NCI-H2107 treated with DMSO at 0.1 percent for 48 hours (cell line): ENCODE results near the gene ADORA1.
A peak's percentile ranks its signal among the peaks of the same experiment; 100 is the strongest.

Experiments used
- DNase-seq: peaks from one replicate; lab custom pipeline; 2025; ENCODE audit not compliant: unreplicated experiment; lab: John Stamatoyannopoulos, UW

The ADORA1 gene

DNA sequence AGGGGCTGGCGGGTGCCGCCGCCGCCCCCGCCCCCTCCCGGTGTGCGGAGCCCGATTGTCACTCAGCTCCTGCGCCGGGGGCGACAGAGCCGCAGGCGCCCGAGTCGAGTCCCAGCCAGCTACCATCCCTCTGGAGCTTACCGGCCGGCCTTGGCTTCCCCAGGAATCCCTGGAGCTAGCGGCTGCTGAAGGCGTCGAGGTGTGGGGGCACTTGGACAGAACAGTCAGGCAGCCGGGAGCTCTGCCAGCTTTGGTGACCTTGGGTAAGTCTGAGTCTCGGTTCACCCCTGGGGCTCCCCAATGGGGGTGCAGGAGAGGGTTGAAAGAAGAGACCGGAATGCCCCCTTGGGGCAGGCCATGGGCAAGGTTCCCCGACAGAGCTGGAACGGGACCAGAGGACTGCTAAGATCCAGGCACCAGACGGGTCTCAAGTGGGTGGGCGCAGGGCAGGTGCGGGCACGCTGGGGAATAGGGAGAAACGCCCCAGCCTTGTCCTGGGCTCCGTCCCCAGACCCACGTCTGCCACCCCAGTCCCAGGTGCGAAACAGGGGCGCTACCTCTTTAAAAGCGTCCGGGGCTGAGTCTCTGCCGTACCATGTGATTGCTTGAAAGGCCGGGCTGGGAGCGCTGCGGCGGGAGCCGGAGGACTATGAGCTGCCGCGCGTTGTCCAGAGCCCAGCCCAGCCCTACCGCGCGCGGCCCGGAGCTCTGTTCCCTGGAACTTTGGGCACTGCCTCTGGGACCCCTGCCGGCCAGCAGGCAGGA is at the start of gene ADORA1:
Gene ADORA1, plus strand, starts transcription at position 61 of the 765 bp plus-strand sequence. CDS start 1,116 bp downstream, outside the sequence.
- DNase-seq: peak; percentile 58

DNA sequence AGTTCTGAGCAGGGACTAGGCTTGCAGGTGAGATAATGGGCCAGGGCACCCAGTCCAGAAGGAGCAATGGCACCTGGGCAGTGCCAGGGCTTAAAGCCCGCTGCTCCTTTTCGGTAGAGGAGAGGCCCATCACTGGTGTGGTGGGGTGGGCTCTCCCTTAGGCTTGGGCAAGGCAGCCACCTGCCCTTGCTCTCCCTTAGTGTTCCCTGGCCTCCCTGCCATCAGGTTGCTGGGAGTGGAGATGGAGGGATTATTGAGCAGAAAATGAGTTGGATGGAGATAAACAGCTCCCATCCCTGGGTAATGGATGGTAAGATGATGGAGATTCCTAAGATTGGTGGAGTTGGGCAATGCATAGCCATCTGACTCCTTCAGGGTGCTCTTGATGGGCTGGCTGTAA is 49.6 kb upstream of the ADORA1 start:
- no peak for DNase-seq

DNA sequence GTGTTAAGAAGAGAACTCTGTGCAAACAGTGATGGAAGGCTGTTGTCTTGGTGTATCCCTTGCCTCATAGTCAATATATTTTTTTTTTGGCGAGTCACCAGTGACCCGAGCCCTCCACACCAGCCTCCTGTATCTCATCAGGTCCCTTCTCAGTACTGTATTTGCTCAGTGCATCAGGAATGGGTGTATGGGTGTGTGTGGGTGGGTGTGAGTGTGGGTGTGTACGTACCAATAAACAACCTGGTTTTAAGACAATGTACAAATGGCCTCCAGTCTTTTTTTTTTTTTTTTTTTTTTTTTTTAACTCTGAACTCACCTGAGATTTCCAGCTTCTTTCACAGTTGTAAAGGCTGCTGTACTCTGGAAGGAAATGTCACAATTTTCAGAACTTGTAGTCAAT is 49.0 kb upstream of the ADORA1 start:
- no peak for DNase-seq

DNA sequence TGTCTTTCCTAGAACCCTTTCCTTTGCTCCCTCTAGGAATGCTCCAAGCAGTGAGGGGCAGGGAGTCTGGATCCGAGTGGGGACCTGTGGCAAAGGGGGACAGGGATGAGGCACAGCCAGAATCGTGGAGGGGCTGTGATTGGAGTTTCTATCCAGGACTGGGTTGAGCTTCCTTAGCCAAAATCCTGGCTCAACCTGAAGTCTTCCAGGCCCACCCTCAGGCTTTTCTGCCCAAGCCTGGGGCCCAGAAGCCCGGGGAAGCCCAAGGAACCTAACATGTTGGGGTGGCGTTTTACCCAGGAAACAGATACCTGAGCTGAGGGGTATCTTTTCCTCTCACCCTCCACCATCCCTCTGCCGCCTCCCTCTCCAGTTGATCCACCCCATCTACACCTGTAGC is 47.1 kb upstream of the ADORA1 start:
- no peak for DNase-seq

DNA sequence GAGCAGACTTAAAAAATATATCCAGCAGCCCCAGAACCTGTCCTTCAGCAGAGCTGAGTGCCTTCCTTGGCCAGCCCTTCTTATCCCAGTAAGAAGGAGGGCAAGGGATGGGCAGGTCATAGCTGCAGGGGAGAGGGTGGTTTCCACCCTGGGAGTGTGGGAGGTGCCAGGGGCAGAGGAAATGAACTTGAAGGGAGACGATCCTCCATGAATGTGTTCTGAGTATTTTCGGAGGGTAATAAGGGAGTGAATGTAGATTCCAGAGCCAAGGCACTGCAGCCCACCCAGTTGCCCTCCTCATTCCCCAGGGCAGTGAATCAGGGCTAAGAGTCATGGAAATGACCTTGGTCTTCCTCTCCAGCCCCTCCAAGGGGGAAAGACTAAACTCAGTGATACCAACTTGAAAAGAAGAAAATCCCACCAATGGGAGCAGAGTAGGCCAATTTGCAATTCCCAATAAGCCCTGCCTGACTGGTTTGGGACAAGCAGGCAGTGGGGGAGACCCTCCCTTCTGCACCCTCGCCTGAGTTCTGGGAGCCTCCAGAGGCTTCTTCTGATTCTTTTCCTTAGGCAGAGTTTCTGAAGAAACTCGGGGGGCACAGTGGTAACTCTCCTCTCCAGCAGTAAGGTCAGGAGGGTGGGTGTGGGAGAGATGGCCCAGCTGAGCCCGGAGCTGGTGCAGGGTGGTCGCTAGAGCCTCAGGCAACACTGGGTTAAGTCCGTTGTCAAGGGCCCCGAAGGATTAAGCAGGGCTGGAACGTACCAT is 45.9 kb upstream of the ADORA1 start:
- no peak for DNase-seq

DNA sequence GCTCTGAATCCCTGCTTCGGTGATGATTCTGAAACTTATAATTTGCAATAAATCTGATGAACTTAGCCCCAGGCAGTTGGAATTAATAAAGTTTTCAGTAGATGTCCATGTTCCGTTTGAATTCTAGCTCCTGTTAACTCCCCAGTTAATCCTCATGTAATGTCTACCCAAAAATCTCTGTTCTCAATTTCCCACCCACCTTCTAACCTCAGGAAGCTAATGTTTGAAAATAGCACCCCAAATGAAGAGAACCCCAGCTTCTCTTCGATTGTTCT is 45.4 kb upstream of the ADORA1 start:
- DNase-seq: no peak

DNA sequence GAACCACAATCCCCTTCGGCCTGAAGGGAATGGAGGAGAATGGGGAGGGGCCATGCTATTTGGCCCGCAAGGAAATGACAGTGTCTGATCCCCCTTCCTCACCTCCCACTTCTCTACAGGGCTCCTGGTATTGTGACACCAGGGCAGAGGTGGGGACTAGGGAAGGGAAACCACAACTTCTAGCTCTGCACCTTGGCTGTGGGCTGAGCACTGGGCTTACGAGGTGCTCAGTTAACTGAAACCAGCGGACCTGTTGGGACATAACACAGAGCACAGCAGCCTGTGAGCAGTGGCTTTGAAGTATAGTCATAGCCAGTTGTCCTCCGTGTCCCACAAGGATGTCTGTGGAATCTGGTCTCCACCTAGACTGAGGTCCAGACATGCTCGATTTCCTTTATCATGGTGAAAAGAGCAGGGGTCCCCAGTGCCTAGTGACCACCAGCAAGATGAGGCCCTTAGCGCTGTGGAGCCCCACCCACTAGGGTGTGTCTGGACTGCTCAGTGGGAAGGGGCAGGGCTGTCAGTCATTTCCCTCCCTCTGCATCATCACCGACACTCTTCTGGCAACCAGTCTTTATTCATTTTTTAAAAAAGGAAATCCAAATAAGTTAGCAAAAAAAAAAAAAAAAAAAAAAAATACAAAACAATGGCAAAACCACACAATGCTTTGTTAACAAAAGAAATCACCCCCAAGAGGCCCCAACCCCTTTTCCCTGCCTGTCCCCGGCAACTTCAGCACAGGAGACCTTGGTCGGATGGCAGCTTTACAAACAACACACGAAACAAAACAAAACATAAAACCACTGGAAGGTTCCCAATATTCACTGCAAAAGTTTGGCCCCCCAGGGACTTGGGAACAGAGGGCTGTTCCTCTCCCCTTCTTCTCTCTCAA is 44.7 kb upstream of the ADORA1 start:
- DNase-seq: no peak

DNA sequence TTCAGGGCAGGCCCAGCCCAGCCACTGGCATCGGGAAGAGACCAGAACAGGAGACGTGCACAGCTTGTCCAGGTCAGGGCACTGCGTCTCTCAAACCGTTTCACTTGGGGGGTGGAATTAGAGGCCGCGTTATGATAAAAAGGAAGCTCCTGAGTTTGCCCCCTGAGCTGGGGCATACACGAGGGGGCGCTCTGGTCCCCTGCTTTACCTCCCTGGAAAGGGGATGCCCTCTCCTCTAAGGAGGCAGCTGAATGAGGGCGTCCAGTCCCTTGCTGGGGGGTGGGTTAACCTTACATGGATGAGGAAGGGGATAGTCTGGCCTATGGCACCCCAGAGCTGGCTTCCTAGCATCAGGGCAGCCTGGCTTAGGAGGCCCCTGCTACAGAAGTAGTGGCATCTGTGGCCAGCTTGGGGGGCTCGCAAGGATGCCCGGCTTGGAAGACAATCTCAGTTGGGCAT is 44.0 kb upstream of the ADORA1 start:
- DNase-seq: no peak

DNA sequence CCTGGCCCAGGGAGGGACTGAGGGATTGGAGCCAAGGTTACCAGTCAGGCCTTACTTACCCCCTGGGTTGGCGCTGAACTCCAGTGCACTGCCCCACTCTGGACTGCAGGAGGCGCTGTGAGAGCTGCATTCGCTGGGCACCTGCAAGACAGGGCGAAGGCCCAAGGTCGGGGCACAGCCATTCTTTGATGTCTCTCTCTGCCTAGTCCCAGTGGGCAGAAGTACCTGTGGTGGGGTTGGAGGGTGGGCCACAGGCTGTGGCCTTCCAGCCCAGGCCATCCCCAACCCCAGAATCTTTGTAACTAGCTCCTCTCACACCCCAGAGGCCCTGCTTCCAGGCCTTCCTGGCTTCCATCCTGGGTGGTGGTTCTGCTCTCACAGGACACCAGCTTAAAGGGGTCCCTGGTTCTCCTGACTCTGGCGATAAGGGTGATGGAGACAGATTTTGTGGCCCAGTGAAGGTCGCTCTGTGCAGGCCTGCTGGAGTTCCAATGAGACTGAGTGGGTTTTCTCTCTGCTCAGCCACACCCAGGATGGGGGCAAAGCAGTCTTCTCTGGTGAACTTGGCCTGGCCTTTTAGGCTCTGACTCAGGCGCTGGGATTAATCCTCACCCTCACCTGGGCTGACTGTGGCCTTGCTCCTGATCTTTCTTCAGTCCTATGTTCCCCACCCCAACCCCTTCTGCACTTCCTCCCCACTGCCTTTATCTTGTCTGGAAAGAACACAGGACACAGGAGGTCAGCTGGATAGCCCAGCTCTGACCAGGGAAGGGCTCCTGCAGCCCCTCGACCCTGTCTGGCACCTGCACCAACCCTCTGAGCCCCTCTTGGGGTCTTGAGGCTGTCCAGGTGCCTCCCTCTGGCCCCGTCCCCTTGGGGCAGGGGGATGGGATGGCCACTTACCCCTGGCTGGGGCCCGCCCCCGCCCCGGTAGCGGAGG is 42.7 kb upstream of the ADORA1 start:
- DNase-seq: no peak

DNA sequence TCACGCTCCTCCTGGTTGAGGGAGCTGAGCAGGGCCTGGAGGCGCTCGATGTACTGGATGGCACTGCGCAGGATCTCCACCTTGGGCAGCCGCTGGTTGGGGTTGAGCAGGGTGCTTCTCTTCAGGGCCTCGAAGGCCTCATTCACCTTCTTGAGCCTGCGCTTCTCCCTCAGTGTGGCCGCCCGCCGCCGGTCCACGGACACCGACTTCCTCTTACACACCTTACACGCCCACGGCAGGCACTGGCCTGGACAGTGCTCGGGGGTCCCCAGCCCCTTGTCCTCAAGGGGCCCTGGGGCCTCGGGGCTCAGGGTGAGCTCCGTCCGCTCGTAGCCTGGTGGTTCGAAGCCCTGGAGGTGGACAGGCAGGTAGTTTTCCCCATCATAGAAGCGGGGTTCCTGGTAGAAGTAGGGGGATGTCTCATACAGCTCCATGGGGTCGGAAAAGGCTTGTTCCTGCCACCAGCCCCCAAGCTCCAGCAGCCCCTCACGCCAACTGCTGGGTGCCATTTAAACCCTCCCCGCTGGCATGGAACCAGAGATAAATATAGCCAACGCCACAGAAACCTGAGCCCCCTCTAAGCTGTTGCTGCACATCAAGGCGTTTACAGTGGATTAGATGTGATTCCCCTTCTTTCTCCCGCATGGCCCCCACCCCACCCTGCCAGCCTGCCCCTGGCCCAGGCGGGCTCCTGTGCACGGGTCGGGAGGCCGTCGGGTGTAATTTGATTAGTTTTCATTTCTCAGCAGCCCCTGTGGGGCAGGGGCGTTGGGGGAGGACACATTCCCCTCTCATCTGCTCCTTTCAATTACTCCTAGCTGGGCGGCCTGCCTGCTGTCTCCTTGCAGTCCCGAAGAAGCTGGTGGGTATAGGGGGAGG is 41.8 kb upstream of the ADORA1 start, which contains the start of gene MYOG:
Gene MYOG, minus strand, starts transcription at position 485 of the 879 bp plus-strand sequence. Its CDS starts 51 bp downstream, at position 434.
- no peak for DNase-seq

DNA sequence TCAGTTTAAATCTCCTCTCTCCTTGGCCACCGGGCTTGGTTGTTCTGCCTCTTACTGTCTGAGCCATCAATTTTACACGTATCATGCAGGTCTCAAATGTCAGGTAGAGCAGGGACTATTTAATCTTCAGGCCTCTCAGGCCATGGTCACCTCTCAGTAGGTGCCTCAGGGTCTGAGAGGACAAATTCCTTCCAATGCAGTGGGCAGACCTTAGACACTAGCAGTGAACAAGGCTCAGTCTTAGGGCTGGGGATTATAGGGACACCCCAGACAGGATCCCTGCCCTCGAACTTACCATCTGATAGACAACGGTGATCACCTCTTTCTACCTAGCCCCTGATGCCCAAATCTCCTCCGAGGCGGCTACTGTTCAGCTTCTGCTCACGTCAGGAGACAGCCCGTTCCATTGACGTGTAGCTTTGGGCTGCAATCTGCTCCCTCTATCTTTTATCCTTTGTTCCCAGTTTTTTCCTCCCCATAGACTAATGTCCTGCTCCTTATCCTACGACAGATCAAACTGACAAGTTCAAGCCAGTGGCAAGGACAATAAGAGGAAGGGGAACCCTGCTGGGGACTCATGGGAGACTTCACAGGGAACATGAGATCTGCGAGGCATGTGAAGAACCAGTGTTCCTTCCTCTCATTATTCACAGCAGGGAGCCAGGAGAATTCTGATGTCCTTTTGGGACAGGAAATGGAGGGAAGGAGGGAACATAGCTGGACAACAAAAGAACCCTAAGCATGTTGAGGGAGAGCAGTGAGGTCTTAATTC is 40.3 kb upstream of the ADORA1 start:
- DNase-seq: no peak

DNA sequence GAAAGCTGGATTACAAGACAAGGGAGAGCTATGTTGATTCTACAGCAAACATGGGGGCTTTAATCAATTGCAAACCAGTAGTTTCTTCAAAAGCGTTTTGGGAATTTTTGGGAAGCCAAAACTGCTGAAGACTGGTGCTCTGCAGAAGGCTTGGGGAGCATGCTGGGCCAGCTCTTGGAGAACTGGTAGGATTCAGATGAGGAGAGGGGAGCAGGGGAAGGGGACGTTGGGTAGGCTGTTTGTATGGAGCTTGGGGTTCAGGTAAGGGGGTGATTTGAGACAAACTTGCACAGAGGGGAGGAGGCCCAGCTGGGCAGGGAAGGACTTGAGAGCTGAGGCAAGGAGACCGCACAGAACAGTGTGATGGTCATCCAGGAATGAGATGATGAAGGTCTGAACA is 39.1 kb upstream of the ADORA1 start:
- no peak for DNase-seq

DNA sequence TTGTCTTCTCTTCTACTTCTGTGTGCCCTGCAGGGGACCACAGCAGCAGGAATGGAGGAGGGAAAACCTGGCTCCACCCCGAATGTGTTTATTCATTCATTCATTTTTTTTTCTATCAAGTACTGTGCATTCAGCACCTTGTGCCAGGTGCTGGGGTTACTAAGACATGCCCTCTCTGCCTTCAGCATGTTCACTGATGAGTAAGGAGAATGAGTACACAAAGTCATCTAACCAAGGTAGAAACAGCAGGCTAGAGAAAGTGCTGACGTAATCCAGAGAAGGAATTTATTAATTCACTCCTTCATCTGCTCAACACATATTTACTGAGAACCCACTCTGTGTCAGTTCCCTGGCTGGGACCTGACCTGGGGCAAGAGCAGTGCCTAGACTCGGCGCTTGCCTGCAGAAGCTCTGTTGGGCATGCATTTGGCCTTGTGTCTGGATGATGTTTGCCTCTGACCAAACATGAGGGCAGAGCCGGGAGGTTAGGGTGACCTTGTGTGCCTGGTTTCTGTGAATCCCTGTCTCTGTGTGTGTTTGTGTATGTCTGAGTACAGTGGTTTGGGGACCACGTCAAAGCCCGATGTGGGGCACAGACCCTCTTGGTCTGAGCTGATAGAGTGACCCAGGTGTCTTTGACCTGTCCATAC is 38.4 kb upstream of the ADORA1 start:
- no peak for DNase-seq

DNA sequence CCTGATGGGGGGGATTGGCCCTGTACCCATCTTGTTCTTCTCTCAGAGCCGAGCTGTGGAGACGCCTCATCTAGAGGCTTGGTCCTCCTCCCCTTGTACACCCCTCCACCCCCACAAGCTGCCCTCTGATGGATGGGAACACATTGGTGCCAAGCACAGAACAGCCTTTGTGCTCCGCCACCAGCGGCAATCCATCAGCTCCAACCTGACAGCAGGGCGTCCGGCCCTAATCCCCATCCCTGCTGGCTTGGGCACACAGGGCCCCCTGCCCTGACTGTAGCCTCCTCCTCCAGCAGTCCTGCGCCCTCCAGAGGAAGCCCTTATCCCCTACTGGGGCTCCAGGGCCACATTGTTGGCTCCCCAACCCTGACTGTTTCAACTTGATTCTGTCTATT is 37.9 kb upstream of the ADORA1 start:
- DNase-seq: no peak

DNA sequence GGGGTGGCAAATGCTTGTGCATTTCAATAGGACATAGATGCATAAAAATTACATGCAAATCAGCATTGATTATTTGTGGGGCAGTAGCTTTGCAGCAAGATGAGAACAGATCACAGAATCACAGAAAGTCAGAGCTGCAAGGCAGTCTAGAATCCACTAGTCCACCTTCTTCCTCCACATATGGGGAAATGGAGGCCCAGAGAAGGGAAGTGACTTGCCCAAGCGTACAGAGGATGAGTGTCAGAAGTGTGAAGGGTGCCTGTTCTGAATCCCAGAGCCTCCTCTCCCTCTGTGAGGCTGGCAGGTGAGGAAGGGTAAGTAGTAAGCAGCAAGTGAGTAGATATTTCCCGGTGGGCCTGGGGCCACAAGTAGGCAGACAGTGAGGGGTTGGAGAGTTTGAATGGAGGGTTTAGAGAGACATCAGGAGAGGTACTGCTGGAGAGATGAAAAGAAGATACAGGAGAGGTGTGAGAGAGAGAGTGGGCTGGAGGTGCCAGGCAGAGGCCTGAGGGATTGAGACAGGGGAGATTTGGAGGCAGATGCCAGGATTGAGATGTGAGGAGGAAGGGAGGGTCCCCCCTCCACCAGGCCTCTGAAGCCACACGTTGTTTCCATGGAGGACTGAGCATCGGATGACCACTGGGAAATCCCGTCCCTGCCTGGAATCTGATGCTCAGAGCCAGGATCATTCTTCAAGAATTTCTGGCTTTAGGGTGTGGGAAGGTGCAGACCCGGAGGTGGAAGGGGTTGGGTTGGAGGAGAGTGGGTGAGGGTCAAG is 36.9 kb upstream of the ADORA1 start:
- DNase-seq: no peak

DNA sequence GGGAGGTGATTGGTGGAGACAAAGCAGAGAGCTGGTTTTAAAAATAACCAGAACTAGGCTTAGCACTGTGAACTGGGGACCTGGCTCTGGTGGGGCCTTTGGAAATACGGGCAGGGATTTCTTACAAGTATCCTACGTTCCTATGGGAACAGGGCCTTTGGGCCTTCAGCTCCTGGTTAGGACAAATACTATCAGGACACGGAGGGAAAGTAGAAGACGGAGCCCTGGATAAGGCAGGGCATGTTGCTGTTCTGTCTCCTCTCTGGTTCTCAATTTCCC is 36.4 kb upstream of the ADORA1 start:
- no peak for DNase-seq

DNA sequence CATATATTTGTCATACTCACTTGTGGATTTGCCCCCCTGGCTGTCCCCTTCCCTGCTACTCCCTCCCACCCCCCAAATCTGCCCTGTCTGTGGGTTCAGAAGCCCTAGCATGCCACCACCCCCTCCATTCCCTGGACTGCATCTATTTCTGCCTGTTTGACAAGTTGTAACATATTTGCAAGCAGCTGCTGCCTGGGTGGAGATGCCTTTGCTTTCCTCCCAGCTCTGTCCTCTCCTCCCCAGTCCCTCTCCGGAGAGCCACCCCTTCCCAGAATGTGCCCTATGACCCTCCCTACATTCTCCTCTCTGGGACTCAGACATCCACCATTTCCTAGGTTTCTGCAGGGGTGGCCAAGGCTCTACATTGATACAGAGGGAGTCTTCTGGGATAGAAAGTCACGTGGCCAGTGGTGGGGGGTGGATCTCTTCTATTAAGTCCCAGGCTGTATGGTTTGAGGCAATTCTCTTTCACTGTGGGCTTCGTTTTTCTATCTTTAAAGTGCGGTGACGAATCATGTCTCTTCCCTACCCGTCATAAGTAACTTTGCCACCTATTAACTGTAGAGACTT is 35.7 kb upstream of the ADORA1 start:
- no peak for DNase-seq
